ENCODE data around the gene ZC3H10. TPM values are rescaled to one million over a fixed set of nuclear protein-coding genes. Genes with fewer than 3 reads are reported as not detected.

The ZC3H10 gene
- total and polyA plus RNA-seq, 2 donors = 3.1 to 4.3 TPM

GRCh38 chr12:56080556-56081138, 37.4 kb upstream of the ZC3H10 start:
- Histone ChIP-seq H3K27me3 (ENCODE audit: control insufficient read depth in 2 of 2, insufficient read depth in 1 of 2, low read length in 1 of 2) (peaks cover 25 to 76% of the 10 kb centered on the region in 2 donors), H3K9me3 (ENCODE audit: control insufficient read depth in 2 of 2, insufficient read depth in 1 of 2, low read length in 1 of 2) (peaks cover 0 to 12% of the 10 kb centered on the region in 2 donors), H3K36me3 (ENCODE audit: control insufficient read depth in 2 of 2, insufficient read depth in 2 of 2, low read length in 1 of 2) (no peaks in the 10 kb centered on the region), H3K4me1 (ENCODE audit: control insufficient read depth in 2 of 2, insufficient read depth in 2 of 2, low read length in 2 of 2) (peaks cover 16 to 22% of the 10 kb centered on the region in 2 donors), H3K27ac (ENCODE audit: low read depth in 1 of 2, low read length in 1 of 2) (no peak overlapping the region), H3K4me3 (ENCODE audit: low read length in 2 of 2) (peak overlapping the region; percentile 39 to 53)
- no peak for DNase-seq (ENCODE audit: low read depth in 6 of 9, low spot score in 9 of 9)
- 34% methylated on average over 20 of the region's 20 CpGs for WGBS

- Histone ChIP-seq H3K36me3 (ENCODE audit: control insufficient read depth in 2 of 2, insufficient read depth in 2 of 2, low read length in 1 of 2) (no peaks in the 10 kb centered on the region), H3K27me3 (ENCODE audit: control insufficient read depth in 2 of 2, insufficient read depth in 1 of 2, low read length in 1 of 2) (peaks cover 25 to 76% of the 10 kb centered on the region in 2 donors), H3K4me3 (ENCODE audit: low read length in 2 of 2) (no peak overlapping the region), H3K4me1 (ENCODE audit: control insufficient read depth in 2 of 2, insufficient read depth in 2 of 2, low read length in 2 of 2) (peaks cover 16 to 22% of the 10 kb centered on the region in 2 donors), H3K27ac (ENCODE audit: low read depth in 1 of 2, low read length in 1 of 2) (no peak overlapping the region), H3K9me3 (ENCODE audit: control insufficient read depth in 2 of 2, insufficient read depth in 1 of 2, low read length in 1 of 2) (peaks cover 0 to 12% of the 10 kb centered on the region in 2 donors)
- DNase-seq (ENCODE audit: low read depth in 6 of 9, low spot score in 9 of 9) = no peak
- WGBS = 79% methylated on average over 6 of the region's 6 CpGs
Observed at GRCh38 chr12:56081393-56082347, 36.4 kb upstream of the ZC3H10 start.

- H3K27me3 ChIP-seq (ENCODE audit: control insufficient read depth in 2 of 2, insufficient read depth in 1 of 2, low read length in 1 of 2) = peaks cover 25 to 75% of the 10 kb centered on the region in 2 donors
- no peak overlapping the region for H3K27ac ChIP-seq (ENCODE audit: low read depth in 1 of 2, low read length in 1 of 2)
- no peak overlapping the region for H3K4me3 ChIP-seq (ENCODE audit: low read length in 2 of 2)
- 92% methylated on average over 2 of the region's 2 CpGs for WGBS
- H3K9me3 ChIP-seq (ENCODE audit: control insufficient read depth in 2 of 2, insufficient read depth in 1 of 2, low read length in 1 of 2) = peaks cover 0 to 12% of the 10 kb centered on the region in 2 donors
- H3K4me1 ChIP-seq (ENCODE audit: control insufficient read depth in 2 of 2, insufficient read depth in 2 of 2, low read length in 2 of 2) = peaks cover 16 to 22% of the 10 kb centered on the region in 2 donors
- no peaks in the 10 kb centered on the region for H3K36me3 ChIP-seq (ENCODE audit: control insufficient read depth in 2 of 2, insufficient read depth in 2 of 2, low read length in 1 of 2)
- no peak for DNase-seq (ENCODE audit: low read depth in 6 of 9, low spot score in 9 of 9)
Observed at GRCh38 chr12:56082382-56082781, 35.7 kb upstream of the ZC3H10 start.

GRCh38 chr12:56082967-56083366, 35.1 kb upstream of the ZC3H10 start:
- Histone ChIP-seq H3K4me1 (ENCODE audit: control insufficient read depth in 2 of 2, insufficient read depth in 2 of 2, low read length in 2 of 2) (peaks cover 16 to 22% of the 10 kb centered on the region in 2 donors), H3K4me3 (ENCODE audit: low read length in 2 of 2) (no peak overlapping the region), H3K36me3 (ENCODE audit: control insufficient read depth in 2 of 2, insufficient read depth in 2 of 2, low read length in 1 of 2) (no peaks in the 10 kb centered on the region), H3K9me3 (ENCODE audit: control insufficient read depth in 2 of 2, insufficient read depth in 1 of 2, low read length in 1 of 2) (peaks cover 0 to 12% of the 10 kb centered on the region in 2 donors), H3K27ac (ENCODE audit: low read depth in 1 of 2, low read length in 1 of 2) (no peak overlapping the region), H3K27me3 (ENCODE audit: control insufficient read depth in 2 of 2, insufficient read depth in 1 of 2, low read length in 1 of 2) (peaks cover 25 to 69% of the 10 kb centered on the region in 2 donors)
- 93% methylated on average over 3 of the region's 3 CpGs for WGBS
- DNase-seq (ENCODE audit: low read depth in 6 of 9, low spot score in 9 of 9) = no peak

GRCh38 chr12:56084958-56085543, 33.0 kb upstream of the ZC3H10 start:
- 91% methylated on average over 15 of the region's 15 CpGs for WGBS
- Histone ChIP-seq H3K4me3 (ENCODE audit: low read length in 2 of 2) (no peak overlapping the region), H3K36me3 (ENCODE audit: control insufficient read depth in 2 of 2, insufficient read depth in 2 of 2, low read length in 1 of 2) (no peaks in the 10 kb centered on the region), H3K27ac (ENCODE audit: low read depth in 1 of 2, low read length in 1 of 2) (no peak overlapping the region), H3K4me1 (ENCODE audit: control insufficient read depth in 2 of 2, insufficient read depth in 2 of 2, low read length in 2 of 2) (peaks cover 6 to 8% of the 10 kb centered on the region in 2 donors), H3K9me3 (ENCODE audit: control insufficient read depth in 2 of 2, insufficient read depth in 1 of 2, low read length in 1 of 2) (peaks cover 0 to 8% of the 10 kb centered on the region in 2 donors), H3K27me3 (ENCODE audit: control insufficient read depth in 2 of 2, insufficient read depth in 1 of 2, low read length in 1 of 2) (peaks cover 14 to 48% of the 10 kb centered on the region in 2 donors)
- peak in 1 of 9 donors; percentile 26 for DNase-seq (ENCODE audit: low read depth in 6 of 9, low spot score in 9 of 9)

- no peaks in the 10 kb centered on the region for H3K9me3 ChIP-seq (ENCODE audit: control insufficient read depth in 2 of 2, insufficient read depth in 1 of 2, low read length in 1 of 2)
- peaks cover 3 to 38% of the 10 kb centered on the region in 2 donors for H3K27me3 ChIP-seq (ENCODE audit: control insufficient read depth in 2 of 2, insufficient read depth in 1 of 2, low read length in 1 of 2)
- H3K36me3 ChIP-seq (ENCODE audit: control insufficient read depth in 2 of 2, insufficient read depth in 2 of 2, low read length in 1 of 2) = no peaks in the 10 kb centered on the region
- H3K4me1 ChIP-seq (ENCODE audit: control insufficient read depth in 2 of 2, insufficient read depth in 2 of 2, low read length in 2 of 2) = no peaks in the 10 kb centered on the region
- 89% methylated on average over 3 of the region's 3 CpGs for WGBS
- H3K27ac ChIP-seq (ENCODE audit: low read depth in 1 of 2, low read length in 1 of 2) = no peak overlapping the region
- H3K4me3 ChIP-seq (ENCODE audit: low read length in 2 of 2) = no peak overlapping the region
- no peak for DNase-seq (ENCODE audit: low read depth in 6 of 9, low spot score in 9 of 9)
Observed at GRCh38 chr12:56086096-56086495, 32.0 kb upstream of the ZC3H10 start.

- H3K4me1 ChIP-seq (ENCODE audit: control insufficient read depth in 2 of 2, insufficient read depth in 2 of 2, low read length in 2 of 2) = no peaks in the 10 kb centered on the region
- H3K9me3 ChIP-seq (ENCODE audit: control insufficient read depth in 2 of 2, insufficient read depth in 1 of 2, low read length in 1 of 2) = no peaks in the 10 kb centered on the region
- 93% methylated on average over 6 of the region's 6 CpGs for WGBS
- no peak for DNase-seq (ENCODE audit: low read depth in 6 of 9, low spot score in 9 of 9)
- no peak overlapping the region for H3K4me3 ChIP-seq (ENCODE audit: low read length in 2 of 2)
- H3K27me3 ChIP-seq (ENCODE audit: control insufficient read depth in 2 of 2, insufficient read depth in 1 of 2, low read length in 1 of 2) = peaks cover 0 to 32% of the 10 kb centered on the region in 2 donors
- H3K36me3 ChIP-seq (ENCODE audit: control insufficient read depth in 2 of 2, insufficient read depth in 2 of 2, low read length in 1 of 2) = no peaks in the 10 kb centered on the region
- no peak overlapping the region for H3K27ac ChIP-seq (ENCODE audit: low read depth in 1 of 2, low read length in 1 of 2)
Observed at GRCh38 chr12:56086608-56087007, 31.5 kb upstream of the ZC3H10 start.

GRCh38 chr12:56087220-56087619, 30.8 kb upstream of the ZC3H10 start:
- Histone ChIP-seq H3K4me3 (ENCODE audit: low read length in 2 of 2) (no peak overlapping the region), H3K36me3 (ENCODE audit: control insufficient read depth in 2 of 2, insufficient read depth in 2 of 2, low read length in 1 of 2) (no peaks in the 10 kb centered on the region), H3K4me1 (ENCODE audit: control insufficient read depth in 2 of 2, insufficient read depth in 2 of 2, low read length in 2 of 2) (no peaks in the 10 kb centered on the region), H3K9me3 (ENCODE audit: control insufficient read depth in 2 of 2, insufficient read depth in 1 of 2, low read length in 1 of 2) (no peaks in the 10 kb centered on the region), H3K27me3 (ENCODE audit: control insufficient read depth in 2 of 2, insufficient read depth in 1 of 2, low read length in 1 of 2) (peaks cover 0 to 26% of the 10 kb centered on the region in 2 donors), H3K27ac (ENCODE audit: low read depth in 1 of 2, low read length in 1 of 2) (no peak overlapping the region)
- WGBS = 97% methylated on average over 6 of the region's 6 CpGs
- no peak for DNase-seq (ENCODE audit: low read depth in 6 of 9, low spot score in 9 of 9)

- Histone ChIP-seq H3K9me3 (ENCODE audit: control insufficient read depth in 2 of 2, insufficient read depth in 1 of 2, low read length in 1 of 2) (no peaks in the 10 kb centered on the region), H3K27me3 (ENCODE audit: control insufficient read depth in 2 of 2, insufficient read depth in 1 of 2, low read length in 1 of 2) (peaks cover 2 to 14% of the 10 kb centered on the region in 2 donors), H3K27ac (ENCODE audit: low read depth in 1 of 2, low read length in 1 of 2) (no peak overlapping the region), H3K4me1 (ENCODE audit: control insufficient read depth in 2 of 2, insufficient read depth in 2 of 2, low read length in 2 of 2) (peaks cover 3 to 6% of the 10 kb centered on the region in 2 donors), H3K36me3 (ENCODE audit: control insufficient read depth in 2 of 2, insufficient read depth in 2 of 2, low read length in 1 of 2) (no peaks in the 10 kb centered on the region), H3K4me3 (ENCODE audit: low read length in 2 of 2) (no peak overlapping the region)
- no peak for DNase-seq (ENCODE audit: low read depth in 6 of 9, low spot score in 9 of 9)
- WGBS = 95% methylated on average over 6 of the region's 6 CpGs
Observed at GRCh38 chr12:56097738-56098137, 20.3 kb upstream of the ZC3H10 start.

All from thymus (tissue), 11 donors.